K562 (cell line): Measurements from ENCODE around the gene NOP10. TPM values are rescaled to one million over a fixed set of nuclear protein-coding genes. Genes with fewer than 3 reads are reported as not detected.

Experiments used
- CEBPB ChIP-seq: fragments of 450-650 bp; IDR thresholded peaks from 2 replicates; pipeline ENCODE4 v1.6.1; 2016; ENCODE audit warnings: missing genetic modification characterization, missing compliant biosample characterization
- EGR1 ChIP-seq: fragments of 450-650 bp; conservative IDR thresholded peaks from 2 replicates; pipeline ENCODE4 v1.6.1; 2017; ENCODE audit warnings: mild to moderate bottlenecking
- GABPA ChIP-seq: fragments of 200-800 bp; sonication (Bioruptor generic); conservative IDR thresholded peaks from 2 replicates; pipeline ENCODE4 v1.6.1; 2016; ENCODE audit warnings: low read depth, missing genetic modification characterization, missing compliant biosample characterization
- HDAC1 ChIP-seq, 2 experiments: fragments of 450-650 bp; IDR thresholded peaks; 2 replicates each; pipeline ENCODE4 v1.6.1; 2016 to 2017; ENCODE audit warnings: inconsistent platforms in 1 of 2, mild to moderate bottlenecking in 1 of 2, moderate library complexity in 1 of 2
- MEIS2 ChIP-seq: fragments of 450-650 bp; IDR thresholded peaks from 2 replicates; pipeline ENCODE4 v1.6.1; 2014; ENCODE audit warnings: mild to moderate bottlenecking; ENCODE audit not compliant: partially characterized antibody
- MYC ChIP-seq, 2 experiments: fragments of 250-450 bp in 1 of 2; sonication (Bioruptor Pico) in 1 of 2; IDR thresholded peaks; 2 replicates each; pipeline versions ENCODE4 v1.5.1 to v1.6.1; 2012 to 2021; ENCODE audit warnings: low read depth in 2 of 2, borderline replicate concordance in 1 of 2, improper control_type of control experiment in 1 of 2, low read length in 1 of 2, mild to moderate bottlenecking in 1 of 2, moderate library complexity in 1 of 2
- RB1 ChIP-seq: fragments of 450-650 bp; IDR thresholded peaks from 2 replicates; pipeline ENCODE4 v1.6.1; 2017; ENCODE audit warnings: low read depth, mild to moderate bottlenecking
- RFX7 ChIP-seq: fragments of 250-450 bp; sonication (Bioruptor Pico); IDR thresholded peaks from 2 replicates; pipeline ENCODE4 v1.5.1; 2021; ENCODE audit warnings: mild to moderate bottlenecking
- SAP30 ChIP-seq: fragments of 200-600 bp; sonication (generic); IDR thresholded peaks from 2 replicates; pipeline ENCODE4 v1.6.1; 2012; ENCODE audit warnings: borderline replicate concordance, low read depth, mild to moderate bottlenecking, moderate library complexity, low read length, control low read depth, inconsistent platforms; ENCODE audit not compliant: insufficient read depth, poor library complexity, severe bottlenecking
- YY1 ChIP-seq, 3 experiments: IDR thresholded peaks; 2 replicates each; pipeline ENCODE4 v1.6.1; 2011; ENCODE audit warnings: low read length in 2 of 3, mild to moderate bottlenecking in 2 of 3, moderate library complexity in 2 of 3, borderline replicate concordance in 1 of 3, control low read depth in 1 of 3, low read depth in 1 of 3; ENCODE audit not compliant: insufficient read depth in 3 of 3, insufficient replicate concordance in 2 of 3, control insufficient read depth in 1 of 3, insufficient read length in 1 of 3; ENCODE audit errors: extremely low read depth in 1 of 3
- polyA plus RNA-seq, 8 experiments: library from polyadenylated mRNA; depleted of rRNA in 4 of 8; stranded (reverse) in 5 of 8; unstranded in 3 of 8; fragments of >200 nt; fragmentation: Nextera tagmentation in 2 of 8; fragmentation: Illumina TruSeq in 1 of 8; extraction: Ambion mirVana in 2 of 8; extraction: Trizol in 1 of 8; gene quantifications; 2 replicates each; pipeline versions ENCODE4 v1.2.1 to v1.2.3, GENCODE V29; 2011 to 2014; ENCODE audit warnings: inconsistent platforms in 1 of 8, missing spikeins in 1 of 8
- total RNA-seq, 7 experiments: library from RNA; depleted of rRNA in 6 of 7; stranded (reverse); fragments of >200 nt in 6 of 7; fragmentation: Illumina TruSeq in 2 of 7; extraction: Trizol in 2 of 7; gene quantifications; 2 replicates each; pipeline versions ENCODE4 v1.2.1 to v1.2.3, GENCODE V29; 2011 to 2021; ENCODE audit warnings: low replicate concordance in 1 of 7
- TF ChIP-seq, protein P1 (sequence below): fragments of 200-800 bp; sonication (Bioruptor generic); IDR thresholded peaks from 2 replicates; pipeline ENCODE4 v1.6.1; 2017; ENCODE audit warnings: missing genetic modification characterization, missing compliant biosample characterization

NOP10 gene
- total and polyA plus RNA-seq, 9 of the 15 experiments (the other 6 are each of a cell fraction or from before 2014, with no cell fraction given), result 250 to 1,663 (median 449) TPM

- TF ChIP-seq CEBPB (tag) (no peak), EGR1 (peak; percentile 72), YY1 (IDR thresholded peaks at IDR 0.05; ENCODE audit: borderline replicate concordance in 1 of 3, control insufficient read depth in 1 of 3, extremely low read depth in 1 of 3, insufficient read depth in 3 of 3, insufficient read length in 1 of 3, insufficient replicate concordance in 2 of 3, low read depth in 1 of 3, low read length in 2 of 3) (peak in 1 of 3 experiments; percentile 13), GABPA (tag) (peak; percentile 41; the same call in 1 of the 2 replicates), RFX7 (no peak), MYC (IDR thresholded peaks at IDR 0.05; ENCODE audit: low read depth, low read length) (peak; percentile 26; the same call in 1 of the 2 replicates), MYC (CRISPR knock-in tag; IDR thresholded peaks at IDR 0.05; ENCODE audit: borderline replicate concordance, low read depth) (no peak), SAP30 (peak; percentile 75), RB1 (peak; percentile 25; the same call in 1 of the 2 replicates), HDAC1 (IDR thresholded peaks at IDR 0.05) (peak in 1 of 2 experiments; percentile 65; a peak in 2 of 4 replicates), MEIS2 (peak; percentile 87)
- TF ChIP-seq, protein P1, sequence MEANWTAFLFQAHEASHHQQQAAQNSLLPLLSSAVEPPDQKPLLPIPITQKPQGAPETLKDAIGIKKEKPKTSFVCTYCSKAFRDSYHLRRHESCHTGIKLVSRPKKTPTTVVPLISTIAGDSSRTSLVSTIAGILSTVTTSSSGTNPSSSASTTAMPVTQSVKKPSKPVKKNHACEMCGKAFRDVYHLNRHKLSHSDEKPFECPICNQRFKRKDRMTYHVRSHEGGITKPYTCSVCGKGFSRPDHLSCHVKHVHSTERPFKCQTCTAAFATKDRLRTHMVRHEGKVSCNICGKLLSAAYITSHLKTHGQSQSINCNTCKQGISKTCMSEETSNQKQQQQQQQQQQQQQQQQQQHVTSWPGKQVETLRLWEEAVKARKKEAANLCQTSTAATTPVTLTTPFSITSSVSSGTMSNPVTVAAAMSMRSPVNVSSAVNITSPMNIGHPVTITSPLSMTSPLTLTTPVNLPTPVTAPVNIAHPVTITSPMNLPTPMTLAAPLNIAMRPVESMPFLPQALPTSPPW (CRISPR knock-in tag), result peak; percentile 49; the same call in 1 of the 2 replicates
Measured at GRCh38 chr15:34366271-34367065, 23.5 kb upstream of the NOP10 start (continued).
